IMR-90 (cell line): ENCODE results near the gene GPI. TPM values are rescaled to one million over a fixed set of nuclear protein-coding genes. Genes with fewer than 3 reads are reported as not detected.
"Not testable (repeated sequence)": the region's sequence is repeated elsewhere in the genome, so short reads cannot be mapped to it uniquely, and the experiment has no call there.

ENCODE experiments used
- ATAC-seq: fragments of 200-7000 bp; cut with Tn5 transposase; 2 replicates; pipeline ENCODE4 v1.9.1; 2020; ENCODE audit warnings: low read depth, mild to moderate bottlenecking, moderate library complexity
- BruUV-seq: library from RNA; stranded (reverse); fragments of 400-500 nt; replicated peaks from 2 replicates; lab custom pipeline; 2021; lab: Mats Ljungman, UMichigan
- CTCF ChIA-PET: fragments of 300-600 bp; formaldehyde crosslinking; extraction: SDS; loops from one replicate; lab custom pipeline; 2021; ENCODE audit warnings: antibody characterized with exemption; lab: Yijun Ruan, JAX
- POLR2A ChIA-PET: fragments of 300-600 bp; sonication (Branson Sonifier 250); formaldehyde crosslinking; loops from one replicate; lab custom pipeline; 2022; ENCODE audit warnings: antibody characterized with exemption; ENCODE audit not compliant: unreplicated experiment; lab: Charles Lee
- DNase-seq: peaks from one replicate; pipeline ENCODE4 v3.0.0; 2013
- H2AFZ ChIP-seq: replicated peaks from 2 replicates; pipeline ENCODE3; 2013; ENCODE audit warnings: low read length, mild to moderate bottlenecking; ENCODE audit not compliant: poor library complexity
- H2AK5ac ChIP-seq: 2 replicates; pipeline ENCODE4 v1.6.1; 2013; ENCODE audit warnings: low read depth, low read length, inconsistent platforms
- H2AK9ac ChIP-seq: replicated peaks from 2 replicates; pipeline ENCODE3; 2013; ENCODE audit warnings: mild to moderate bottlenecking, low read depth, low read length, moderate library complexity; ENCODE audit not compliant: poor library complexity
- H2BK120ac ChIP-seq: 2 replicates; pipeline ENCODE4 v1.6.1; 2013; ENCODE audit warnings: low read depth, low read length, inconsistent platforms
- H2BK15ac ChIP-seq: 3 replicates; pipeline ENCODE4 v1.6.1; 2013; ENCODE audit warnings: low read depth, low read length, inconsistent platforms
- H2BK20ac ChIP-seq: 2 replicates; pipeline ENCODE4 v1.6.1; 2013; ENCODE audit warnings: low read depth, mild to moderate bottlenecking, inconsistent platforms, low read length, moderate library complexity
- H2BK5ac ChIP-seq: 2 replicates; pipeline ENCODE4 v1.6.1; 2013; ENCODE audit warnings: mild to moderate bottlenecking, low read depth, low read length, inconsistent platforms; ENCODE audit not compliant: poor library complexity, severe bottlenecking
- H3K14ac ChIP-seq: replicated peaks from 2 replicates; pipeline ENCODE4 v1.6.1; 2013; ENCODE audit warnings: low read depth, low read length, inconsistent platforms
- H3K18ac ChIP-seq: 2 replicates; pipeline ENCODE4 v1.6.1; 2013; ENCODE audit warnings: low read depth, low read length, control low read depth
- H3K23ac ChIP-seq: 2 replicates; pipeline ENCODE4 v1.6.1; 2013; ENCODE audit warnings: low read depth, low read length, inconsistent platforms
- H3K27ac ChIP-seq: 2 replicates; pipeline ENCODE4 v1.5.1; 2013; ENCODE audit warnings: mild to moderate bottlenecking, control low read depth, low read length; ENCODE audit not compliant: insufficient read depth
- H3K27me3 ChIP-seq: 2 replicates; pipeline ENCODE4 v1.6.1; 2013; ENCODE audit warnings: low read length; ENCODE audit not compliant: control insufficient read depth, insufficient read depth
- H3K36me3 ChIP-seq: 2 replicates; pipeline ENCODE4 v1.6.1; 2013; ENCODE audit warnings: low read length, mixed read lengths; ENCODE audit not compliant: control insufficient read depth, insufficient read depth
- H3K4ac ChIP-seq: 2 replicates; pipeline ENCODE4 v1.6.1; 2013; ENCODE audit warnings: low read depth, low read length, inconsistent platforms
- H3K4me1 ChIP-seq: 2 replicates; pipeline ENCODE4 v1.6.1; 2013; ENCODE audit warnings: low read length, mixed read lengths; ENCODE audit not compliant: control insufficient read depth, insufficient read depth
- H3K4me2 ChIP-seq: 2 replicates; pipeline ENCODE4 v1.6.1; 2013; ENCODE audit warnings: low read depth, mild to moderate bottlenecking, control low read depth, low read length, moderate library complexity
- H3K4me3 ChIP-seq: 2 replicates; pipeline ENCODE4 v1.5.1; 2013; ENCODE audit warnings: low read depth, mild to moderate bottlenecking, control low read depth, low read length, moderate library complexity; ENCODE audit not compliant: insufficient read depth
- H3K56ac ChIP-seq: 2 replicates; pipeline ENCODE4 v1.6.1; 2013; ENCODE audit warnings: low read length, inconsistent platforms; ENCODE audit not compliant: insufficient read depth; ENCODE audit errors: extremely low read depth
- H3K79me1 ChIP-seq, 2 experiments: 2 replicates each; pipeline ENCODE4 v1.6.1; 2013; ENCODE audit warnings: low read length in 2 of 2, inconsistent platforms in 1 of 2, low read depth in 1 of 2
- H3K9ac ChIP-seq: 2 replicates; pipeline ENCODE4 v1.6.1; 2013; ENCODE audit warnings: low read depth, low read length, control low read depth
- H3K9me1 ChIP-seq: 2 replicates; pipeline ENCODE4 v1.6.1; 2013; ENCODE audit warnings: low read length, inconsistent platforms; ENCODE audit not compliant: insufficient read depth
- H3K9me3 ChIP-seq: 2 replicates; pipeline ENCODE4 v1.6.1; 2013; ENCODE audit warnings: low read length; ENCODE audit not compliant: control insufficient read depth, insufficient read depth
- H4K20me1 ChIP-seq: 2 replicates; pipeline ENCODE4 v1.6.1; 2013; ENCODE audit warnings: low read length, inconsistent platforms; ENCODE audit not compliant: insufficient read depth
- H4K5ac ChIP-seq: 2 replicates; pipeline ENCODE4 v1.6.1; 2013; ENCODE audit warnings: mild to moderate bottlenecking, low read depth, low read length, control low read depth
- H4K8ac ChIP-seq, 2 experiments: 2 replicates each; pipeline ENCODE4 v1.6.1; 2013; ENCODE audit warnings: low read depth in 2 of 2, low read length in 2 of 2, control low read depth in 1 of 2, inconsistent platforms in 1 of 2
- H4K91ac ChIP-seq: 2 replicates; pipeline ENCODE4 v1.6.1; 2013; ENCODE audit warnings: low read depth, low read length, inconsistent platforms; ENCODE audit not compliant: insufficient read depth
- WGBS, 2 experiments: methylation state at CpG; one replicate each; pipeline versions ENCODE4 v1.1.5 to v1.1.7; 2013; ENCODE audit warnings: missing lambda C conversion rate in 2 of 2; ENCODE audit not compliant: insufficient read length in 1 of 2; ENCODE audit errors: extremely low coverage in 2 of 2; 5-methylcytosine and 5-hydroxymethylcytosine counted together
- dilution Hi-C: fragments of 300-500 bp; cut with HindIII; formaldehyde crosslinking; loops from one replicate; pipeline ENCODE4 v1.14.3; 2018; ENCODE audit warnings: low sequenced_read_pairs; ENCODE audit not compliant: unreplicated experiment
- in situ Hi-C: fragments of 300-500 bp; cut with MboI; formaldehyde crosslinking; loops from 3 replicates; pipeline ENCODE4 v1.14.3; 2019; ENCODE audit warnings: low sequenced_read_pairs, inconsistent platforms, mixed read lengths
- intact Hi-C: fragments of 100-400 bp; cut with micrococcal nuclease; formaldehyde crosslinking; loops from 2 replicates; pipeline ENCODE4 v1.10.0; 2022
- polyA plus RNA-seq, 3 experiments: library from polyadenylated mRNA; depleted of rRNA; stranded (reverse); fragments of >200 nt; gene quantifications; 2 replicates each; pipeline ENCODE4 v1.2.3, GENCODE V29; 2012; ENCODE audit warnings: low replicate concordance in 1 of 3
- total RNA-seq: library from RNA; depleted of rRNA; stranded (reverse); fragments of >200 nt; gene quantifications from 2 replicates; pipeline ENCODE4 v1.2.3, GENCODE V29; 2012

GPI gene
- total and polyA plus RNA-seq, 2 of the 4 experiments (the other 2 are of a cell fraction), result 147 to 239 TPM

DNA sequence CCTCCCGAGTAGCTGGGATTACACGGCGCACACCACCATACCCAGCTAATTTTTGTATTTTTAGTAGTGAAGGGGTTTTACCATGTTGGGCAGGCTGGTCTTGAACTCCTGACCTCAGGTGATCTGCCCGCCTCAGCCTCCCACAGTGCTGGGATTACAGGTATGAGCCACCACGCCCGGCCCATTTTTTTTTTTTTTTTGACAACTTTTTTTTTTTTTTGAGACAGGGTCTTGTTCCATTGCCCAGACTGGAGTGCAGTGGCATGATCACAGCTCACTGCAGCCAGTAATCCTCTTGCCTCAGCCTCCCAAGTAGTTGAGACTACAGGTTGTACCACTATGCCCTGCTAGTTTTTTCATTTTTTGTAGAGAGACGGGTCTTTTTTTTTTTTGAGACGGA is 35.8 kb downstream of the GPI start:
- POLR2A ChIA-PET, H3K4me3 ChIP-seq, H3K4me1 ChIP-seq, H4K8ac ChIP-seq, ATAC-seq, CTCF ChIA-PET, in situ Hi-C loops, H2BK15ac ChIP-seq, H2AK5ac ChIP-seq, H3K14ac ChIP-seq, H3K18ac ChIP-seq, H3K4ac ChIP-seq, H3K27ac ChIP-seq, H3K56ac ChIP-seq, H3K9me1 ChIP-seq, H2AK9ac ChIP-seq, dilution Hi-C loops, H4K5ac ChIP-seq, DNase-seq, H3K27me3 ChIP-seq, H4K20me1 ChIP-seq, H2BK5ac ChIP-seq, H2AFZ ChIP-seq, H3K4me2 ChIP-seq, BruUV-seq, H2BK120ac ChIP-seq, H2BK20ac ChIP-seq, H3K9me3 ChIP-seq, H3K23ac ChIP-seq, H4K91ac ChIP-seq, H3K9ac ChIP-seq: not testable (repeated sequence)
- H3K79me1 ChIP-seq, result peaks cover 3 to 12% of the 10 kb centered on the region in 2 experiments; a peak in 2 of 4 replicates
- 92% methylated on average over 4 of the region's 8 CpGs; no CpG with 5 or more reads in 1 of the 2 experiments for WGBS, 2 experiments
- peaks cover 43% of the 10 kb centered on the region for H3K36me3 ChIP-seq
- intact Hi-C loops, result loop anchor here (5.0 kb wide), 1 partner anchor 34 kb away; the partner anchor contains the start of gene GPI
